ENCODE measurements around the gene ZFP62. TPM values are rescaled to one million over a fixed set of nuclear protein-coding genes. Genes with fewer than 3 reads are reported as not detected.

ZFP62 gene
- total RNA-seq, 6 donors from 2014 or later, result 19.6 to 41.2 (median 26.1) TPM

DNA sequence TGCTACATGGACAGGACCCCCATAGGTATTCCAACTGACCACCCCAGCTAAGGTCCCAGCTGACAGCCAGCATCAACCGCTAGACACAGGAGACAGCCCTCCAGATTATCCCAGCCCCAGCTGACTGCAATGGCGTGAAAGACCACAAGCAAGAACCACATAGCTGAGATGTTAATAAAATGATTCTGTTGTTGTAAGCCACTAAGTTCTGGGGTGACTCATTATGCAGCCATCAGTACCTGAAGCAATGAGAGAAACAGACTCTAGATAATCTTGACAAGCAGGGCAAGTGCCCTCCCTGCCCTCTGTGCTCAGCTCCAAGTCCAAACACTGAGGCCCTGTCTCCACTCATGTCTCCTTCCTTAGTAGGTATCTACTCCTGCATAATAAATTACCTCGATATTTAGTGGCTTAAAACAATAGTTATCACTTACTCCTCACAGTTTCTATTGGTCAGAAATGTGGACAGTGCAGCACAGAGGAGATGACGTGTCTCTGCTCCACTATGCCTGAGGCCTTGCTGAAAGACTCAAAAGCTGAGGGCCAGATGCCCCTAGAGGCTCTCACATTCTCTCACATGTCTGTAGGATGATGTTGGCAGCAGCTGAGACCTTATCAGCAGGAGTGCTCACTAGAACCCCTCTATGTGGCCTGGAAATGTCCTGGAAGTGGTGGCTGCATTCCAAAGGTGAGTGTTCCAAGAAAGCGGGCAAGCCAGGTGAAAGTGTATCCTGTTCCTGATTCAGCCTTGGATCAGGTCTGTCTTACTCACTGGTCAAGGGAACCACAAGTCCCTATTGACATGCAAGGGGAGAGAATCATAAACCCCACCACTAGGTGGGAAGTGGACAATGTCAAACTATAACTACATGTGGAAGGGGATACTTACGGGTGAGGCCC lies 60.9 kb downstream of the ZFP62 start:
- Histone ChIP-seq H3K4me1 (peaks cover 81 to 91% (median 84%) of the 10 kb centered on the region in 4 donors), H3K9me3 (no peaks in the 10 kb centered on the region), H3K27ac (peak overlapping the region; percentile 51 to 99 (median 98)), H3K4me3 (peak overlapping the region in 2 of 4 donors; percentile 78 to 95), H3K27me3 (no peaks in the 10 kb centered on the region), H3K36me3 (peaks cover 0 to 12% (median 3%) of the 10 kb centered on the region in 4 donors)
- DNase-seq (no peak), ATAC-seq (ENCODE audit: low FRiP score in 2 of 2) (no peak)
- peak in 1 of 6 experiments; percentile 37 for TF ChIP-seq CTCF (IDR thresholded peaks at IDR 0.05)
- TF ChIP-seq EP300 (IDR thresholded peaks at IDR 0.05), result no peak
- 64% methylated on average over 6 of the region's 6 CpGs for WGBS, 2 donors

GRCh38 chr5:180799194-180799593 lies 61.9 kb downstream of the ZFP62 start:
- DNase-seq (no peak), ATAC-seq (ENCODE audit: low FRiP score in 2 of 2) (no peak)
- 66 to 79% methylated on average over 3 to 4 of the region's 4 CpGs for WGBS, 2 donors
- no peak for TF ChIP-seq POLR2A (IDR thresholded peaks at IDR 0.05)
- no peak for TF ChIP-seq EP300 (IDR thresholded peaks at IDR 0.05)
- peak in 3 of 6 experiments; percentile 20 to 39 (median 31) for TF ChIP-seq CTCF (IDR thresholded peaks at IDR 0.05)
- TF ChIP-seq POLR2AphosphoS5 (IDR thresholded peaks at IDR 0.05), result no peak
- no peaks in the 10 kb centered on the region for H3K9me3 ChIP-seq
- no peaks in the 10 kb centered on the region for H3K27me3 ChIP-seq
- peaks cover 71 to 84% (median 74%) of the 10 kb centered on the region in 4 donors for H3K4me1 ChIP-seq
- peak overlapping the region in 2 of 4 donors; percentile 2 to 99 for H3K27ac ChIP-seq
- H3K36me3 ChIP-seq, result peaks cover 0 to 19% (median 6%) of the 10 kb centered on the region in 4 donors
- no peak overlapping the region for H3K4me3 ChIP-seq

DNA sequence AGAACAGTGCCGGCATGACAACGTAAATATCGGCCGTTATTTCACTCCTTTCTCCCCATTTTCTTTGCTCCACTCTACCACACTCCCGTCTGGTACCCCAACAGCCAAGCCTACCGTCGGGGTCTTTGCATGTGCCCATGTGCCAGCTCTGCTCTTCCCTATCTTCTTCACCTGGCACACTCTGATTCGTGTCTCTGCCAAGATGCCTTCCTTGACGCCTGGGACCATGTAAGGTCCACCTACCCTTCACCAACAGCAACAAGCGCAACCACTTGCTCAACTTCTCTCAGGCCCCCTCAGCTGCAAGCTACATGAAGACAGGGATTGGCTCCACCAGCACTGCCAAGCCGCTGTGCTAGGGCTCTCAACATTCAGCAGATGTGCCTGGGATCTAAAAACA lies 62.9 kb downstream of the ZFP62 start:
- ATAC-seq (ENCODE audit: low FRiP score in 2 of 2) (no peak), DNase-seq (no peak)
- Histone ChIP-seq H3K27me3 (no peaks in the 10 kb centered on the region), H3K9me3 (no peaks in the 10 kb centered on the region), H3K27ac (peak overlapping the region in 1 of 4 donors; percentile 33), H3K4me1 (peaks cover 62 to 82% (median 66%) of the 10 kb centered on the region in 4 donors), H3K36me3 (peaks cover 0 to 27% (median 7%) of the 10 kb centered on the region in 4 donors), H3K4me3 (no peak overlapping the region)
- WGBS, 2 donors, result 79 to 88% methylated on average over 11 of the region's 11 CpGs
- no peak for TF ChIP-seq EP300 (IDR thresholded peaks at IDR 0.05)
- TF ChIP-seq POLR2AphosphoS5 (IDR thresholded peaks at IDR 0.05), result no peak
- no peak for TF ChIP-seq CTCF (IDR thresholded peaks at IDR 0.05)
- no peak for TF ChIP-seq POLR2A (IDR thresholded peaks at IDR 0.05)

Small RNA genes lying within 50 kb of the gene (small RNA-seq; reads per million reads assigned to genes)
- gene RF00019, result 0 reads per million in 4 donors

Other genes starting within 250 kb of the ZFP62 start
- gene FLT4, start 211.7 kb downstream of the ZFP62 start, total RNA-seq, result 10 to 100 TPM; 11.7 to 34.0 (median 21.2) TPM
- not detected for gene OR2Y1, start 121.2 kb downstream of the ZFP62 start, total RNA-seq
- 100 to 1,000 TPM; 148 to 392 (median 277) TPM for gene MGAT1, start 58.5 kb downstream of the ZFP62 start, total RNA-seq
- gene BTNL8, start 37.9 kb upstream of the ZFP62 start, total RNA-seq, result 10 to 100 TPM in 1 of 6 donors, 1 to 10 TPM in 4, not detected in 1; 1.2 to 10.0 (median 3.6) TPM
- under 1 TPM in 3 of 6 donors, not detected in 3; 0.57 to 0.79 (median 0.61) TPM for gene BTNL3, start 127.6 kb upstream of the ZFP62 start, total RNA-seq
- 100 to 1,000 TPM in 4 of 6 donors, 10 to 100 TPM in 2; 71.8 to 634 (median 147) TPM for gene BTNL9, start 179.0 kb upstream of the ZFP62 start, total RNA-seq